HUDEP-2 (cell line): ENCODE results near the gene NEDD9.

ENCODE experiments used
- DNase-seq, 76 experiments: peaks; one replicate each; lab custom pipeline; 2025; ENCODE audit not compliant: unreplicated experiment in 76 of 76; lab: John Stamatoyannopoulos, UW

The NEDD9 gene

DNA sequence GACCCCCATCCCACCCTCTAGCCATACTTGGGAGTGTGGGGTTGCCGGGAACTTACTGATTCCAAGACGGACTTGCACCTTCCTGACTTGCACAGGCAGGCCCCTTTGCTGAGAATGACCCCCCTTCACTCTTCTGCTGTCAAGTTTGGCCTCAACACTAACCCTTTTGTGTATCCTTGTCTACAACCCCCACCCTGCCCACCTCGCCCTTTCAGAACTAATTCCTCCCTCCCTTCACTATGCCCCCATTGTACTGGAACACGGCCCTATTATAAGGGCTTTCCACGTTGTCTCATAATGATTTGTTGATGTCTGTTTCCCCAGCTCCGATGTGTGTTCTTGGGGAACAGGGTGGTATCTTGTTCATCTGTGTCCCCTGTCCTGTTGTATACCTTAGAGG, 4.4 kb upstream of the NEDD9 start:
- no peak for DNase-seq

DNA sequence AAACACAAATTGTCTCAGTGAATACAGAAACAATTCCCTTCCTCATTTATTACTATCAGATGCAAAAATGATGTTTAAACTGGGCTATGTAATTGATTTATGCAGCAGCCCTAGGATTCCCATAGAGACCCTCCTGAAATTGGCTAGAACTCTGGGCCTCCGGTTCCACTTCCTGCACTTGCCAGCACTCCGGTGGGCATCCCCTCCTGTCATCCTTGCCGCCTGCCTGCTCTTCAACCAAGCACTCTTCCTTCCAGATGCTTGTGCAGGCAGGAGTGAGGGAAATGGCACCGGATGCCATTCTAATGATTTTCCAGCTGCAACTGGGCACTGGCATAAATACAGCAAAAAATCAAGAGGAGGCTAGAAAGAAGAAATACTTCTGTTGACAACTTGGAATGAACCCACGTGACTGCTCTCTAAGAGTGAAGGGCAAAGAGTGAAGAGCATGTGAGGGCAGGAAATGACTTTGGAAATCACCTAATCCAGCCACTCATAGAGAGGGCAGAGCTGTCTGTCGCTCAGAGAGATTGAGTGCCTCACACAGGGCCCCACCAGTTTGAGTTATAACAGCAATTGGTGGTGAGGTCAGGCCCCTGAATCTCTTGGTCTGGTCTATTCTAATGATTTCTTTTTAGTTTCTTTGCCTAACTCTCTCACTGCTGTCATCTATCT, 3.7 kb upstream of the NEDD9 start:
- DNase-seq: no peak

DNA sequence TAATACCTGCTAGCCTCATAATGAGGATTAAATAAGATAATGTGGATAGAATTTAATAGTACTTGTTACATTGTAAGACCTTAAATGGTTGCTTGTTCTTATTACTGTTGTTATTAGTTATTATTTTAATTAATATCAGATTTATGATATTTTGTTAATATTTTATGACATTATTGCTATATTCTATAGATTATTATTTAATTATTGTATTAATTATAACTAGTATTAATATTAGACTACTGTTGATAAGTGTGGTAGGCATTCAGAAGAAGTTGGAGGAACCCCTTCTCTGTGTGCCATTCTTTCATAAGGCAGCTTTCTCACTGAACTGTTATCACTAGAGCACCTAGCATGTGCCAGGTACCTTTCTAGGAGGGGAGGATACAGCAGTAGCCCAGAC, 2.6 kb upstream of the NEDD9 start:
- DNase-seq: no peak

DNA sequence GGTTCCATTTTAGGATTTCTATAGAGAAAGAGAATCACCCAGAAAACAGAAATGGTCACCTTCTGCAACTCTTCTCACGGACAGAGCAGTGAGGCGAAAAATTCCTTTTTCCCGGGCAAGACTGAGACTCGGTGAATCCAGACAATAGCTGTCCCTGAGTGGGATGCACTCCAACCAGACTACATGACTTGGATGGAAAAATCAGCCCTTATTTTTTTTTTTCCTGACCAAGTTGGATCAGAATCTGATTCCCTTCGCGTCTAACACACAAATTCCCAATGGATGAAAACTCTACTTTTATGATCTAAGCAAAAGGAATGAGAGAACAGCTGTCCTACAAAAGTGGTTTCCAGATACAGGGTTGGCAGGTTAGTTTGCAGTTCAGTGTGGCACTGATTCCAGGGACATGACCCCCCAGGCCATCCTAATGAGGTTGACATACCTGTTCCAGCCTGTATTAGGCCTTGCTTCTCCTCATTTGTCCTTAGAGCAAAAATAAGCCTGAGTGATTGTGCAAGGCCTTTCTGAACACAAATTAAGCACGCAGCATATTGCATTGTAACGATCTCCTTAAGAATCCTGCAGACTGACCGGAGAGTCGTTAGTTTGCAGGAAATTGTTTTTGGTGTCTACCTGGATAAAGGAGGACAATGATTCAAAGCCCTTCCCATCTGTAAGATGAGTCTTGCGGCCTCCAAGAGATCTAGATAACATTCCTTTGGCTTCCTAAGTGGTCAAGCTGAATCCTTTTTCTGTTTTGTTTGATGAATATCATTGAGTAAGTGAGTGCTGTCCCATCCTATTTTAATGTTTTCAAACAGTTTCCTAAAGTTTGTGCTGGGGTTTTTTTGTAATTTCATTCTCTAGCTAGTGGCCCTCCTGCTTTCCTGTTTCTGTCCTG, 1.5 kb upstream of the NEDD9 start:
- no peak for DNase-seq

DNA sequence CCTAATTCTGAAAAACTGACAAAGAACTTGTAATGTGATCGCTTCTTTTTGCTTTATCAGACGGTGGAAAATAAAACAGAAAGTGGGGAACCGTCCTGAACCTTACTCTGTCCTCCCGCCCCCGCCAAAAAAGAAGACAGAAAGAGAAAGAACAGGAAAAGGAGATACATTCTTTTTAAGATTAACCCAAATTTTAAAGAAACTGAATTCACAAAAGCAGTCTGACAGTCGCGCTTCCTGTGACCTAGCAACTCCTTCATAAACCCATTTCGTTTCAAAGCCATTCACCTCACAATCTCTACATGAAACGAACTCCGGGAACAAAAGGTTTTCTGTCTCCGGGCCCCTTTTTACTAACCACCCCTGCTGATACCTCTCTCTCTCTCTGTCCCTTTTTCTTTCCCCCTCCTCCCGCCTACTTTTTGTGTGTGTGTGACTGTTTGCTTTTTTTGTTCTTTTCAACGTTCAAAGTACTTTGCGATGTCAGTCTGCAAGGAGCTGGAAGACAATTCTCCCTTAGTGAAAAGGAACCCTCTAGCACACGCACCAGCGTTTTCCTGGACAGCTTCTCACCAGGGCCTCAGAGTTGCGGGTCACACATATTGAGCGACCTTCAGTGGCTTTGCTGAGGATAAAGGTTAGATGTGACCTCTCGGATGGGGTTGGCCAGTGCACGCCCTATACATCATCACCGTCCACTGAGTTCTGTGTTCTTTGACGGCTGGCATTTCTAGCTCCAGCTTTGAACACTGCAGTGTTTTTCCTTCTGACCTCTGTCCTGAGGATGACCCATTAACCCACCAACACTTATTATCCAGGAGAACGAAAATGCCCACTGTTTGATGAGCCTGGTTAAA, 530 bp upstream of the NEDD9 start:
- DNase-seq: peak in 1 of 76 experiments; percentile 29

DNA sequence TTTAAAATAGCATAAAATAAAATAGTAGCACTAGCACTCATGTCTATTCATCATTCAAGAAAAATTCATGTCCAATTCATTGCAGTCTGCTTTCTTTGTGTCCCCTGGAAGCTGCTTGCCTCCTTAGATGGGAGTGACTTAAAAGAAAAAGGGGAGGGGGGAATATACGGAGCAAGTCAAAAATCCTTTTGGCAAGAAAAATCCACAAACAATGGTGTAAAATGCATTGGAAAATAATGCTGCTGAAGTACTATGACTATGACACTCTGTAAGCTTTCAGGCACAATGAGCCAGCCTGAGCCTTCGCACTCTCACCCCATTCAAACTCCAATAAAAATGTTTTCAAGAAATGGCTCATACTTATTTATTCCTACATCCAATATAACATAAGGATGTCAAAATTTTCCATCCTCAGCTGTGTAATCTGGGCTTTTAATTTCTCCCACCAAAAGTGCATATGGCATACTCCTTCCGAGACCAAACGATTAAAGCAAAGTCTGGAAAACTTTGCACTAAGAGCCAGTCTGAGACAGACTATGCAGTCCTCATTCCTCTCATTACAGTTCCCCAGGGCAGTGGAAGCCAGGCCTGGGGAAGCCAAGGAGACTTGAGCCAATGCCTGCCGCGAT, 790 bp downstream of the NEDD9 start:
- DNase-seq: no peak

DNA sequence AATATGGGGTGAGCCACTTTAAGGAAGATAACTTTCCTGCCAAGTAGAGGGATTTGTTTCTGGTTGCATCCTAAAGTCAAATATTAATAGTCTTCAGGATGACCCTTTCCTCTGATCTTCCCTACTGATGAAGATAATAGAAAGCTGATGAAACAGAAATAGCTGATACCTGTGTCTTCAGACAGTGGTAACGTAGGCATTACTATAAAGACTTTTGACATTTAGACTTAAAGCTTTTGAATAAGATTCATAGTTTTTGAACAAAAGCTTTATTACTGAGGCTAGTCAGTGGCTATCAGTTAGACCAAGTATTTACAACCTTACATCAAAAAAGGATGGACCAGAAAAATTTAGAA, 1.4 kb downstream of the NEDD9 start:
- DNase-seq: no peak

DNA sequence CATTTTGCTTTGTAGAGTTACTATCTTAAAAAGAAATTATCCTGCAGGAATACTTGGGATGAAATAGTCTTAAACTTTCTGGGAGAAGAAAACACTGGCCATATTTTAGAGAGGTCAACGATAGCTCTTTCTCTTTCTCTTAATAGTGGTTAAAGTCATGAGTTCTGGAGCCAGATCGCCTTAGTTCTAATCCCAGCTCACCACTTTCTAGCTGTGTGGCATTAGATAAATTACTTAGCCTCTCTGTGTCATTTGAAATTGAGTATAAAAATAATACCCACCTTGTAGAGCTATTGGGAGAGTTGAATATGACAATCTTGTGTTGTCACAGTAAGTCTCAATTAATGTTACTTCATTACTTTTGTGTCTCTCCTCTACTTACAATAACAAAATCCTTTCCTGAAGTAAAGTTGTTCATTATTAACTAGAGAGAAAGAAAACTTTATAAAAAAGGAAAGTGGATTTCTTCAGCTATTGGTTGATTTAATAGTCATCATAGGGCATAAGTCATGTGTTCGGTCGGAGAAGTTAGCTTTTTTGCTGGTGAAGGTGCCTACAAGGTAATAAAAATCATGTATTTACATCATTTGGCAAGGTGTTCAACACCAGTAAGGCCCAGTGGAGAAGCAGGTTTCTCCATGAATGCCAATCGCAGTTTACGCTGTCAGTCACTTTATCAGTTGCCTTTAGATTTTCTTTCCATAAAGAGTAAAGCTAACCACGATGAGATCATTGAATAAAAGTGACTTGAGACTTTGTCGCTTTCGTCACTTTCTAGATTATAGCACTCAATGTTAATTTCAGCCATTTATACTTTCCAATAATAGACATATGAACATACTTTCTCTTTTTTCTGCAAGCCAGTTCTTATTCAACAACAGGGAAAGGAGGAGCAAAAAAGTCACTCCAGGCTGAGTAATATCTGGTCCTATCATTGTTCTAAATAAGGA, 2.0 kb downstream of the NEDD9 start:
- DNase-seq: no peak

DNA sequence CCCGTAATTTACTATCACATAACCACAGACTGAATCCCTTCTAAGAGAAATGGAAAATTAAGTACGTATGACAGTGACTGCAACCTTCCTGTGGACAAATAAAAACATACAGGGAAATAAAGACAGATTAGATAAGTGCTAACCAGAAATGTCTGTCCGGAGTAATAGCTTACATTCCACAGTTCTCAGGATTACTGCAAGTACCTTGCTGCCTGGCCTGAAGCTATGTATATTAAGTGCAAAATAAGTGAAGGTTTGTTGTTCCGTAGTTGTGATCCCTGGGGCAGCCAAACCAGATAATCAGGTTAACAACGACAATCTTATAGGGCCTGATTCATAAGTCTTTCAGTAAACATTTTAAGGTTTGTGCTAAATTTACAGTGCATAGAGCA, 2.8 kb downstream of the NEDD9 start:
- DNase-seq: no peak

DNA sequence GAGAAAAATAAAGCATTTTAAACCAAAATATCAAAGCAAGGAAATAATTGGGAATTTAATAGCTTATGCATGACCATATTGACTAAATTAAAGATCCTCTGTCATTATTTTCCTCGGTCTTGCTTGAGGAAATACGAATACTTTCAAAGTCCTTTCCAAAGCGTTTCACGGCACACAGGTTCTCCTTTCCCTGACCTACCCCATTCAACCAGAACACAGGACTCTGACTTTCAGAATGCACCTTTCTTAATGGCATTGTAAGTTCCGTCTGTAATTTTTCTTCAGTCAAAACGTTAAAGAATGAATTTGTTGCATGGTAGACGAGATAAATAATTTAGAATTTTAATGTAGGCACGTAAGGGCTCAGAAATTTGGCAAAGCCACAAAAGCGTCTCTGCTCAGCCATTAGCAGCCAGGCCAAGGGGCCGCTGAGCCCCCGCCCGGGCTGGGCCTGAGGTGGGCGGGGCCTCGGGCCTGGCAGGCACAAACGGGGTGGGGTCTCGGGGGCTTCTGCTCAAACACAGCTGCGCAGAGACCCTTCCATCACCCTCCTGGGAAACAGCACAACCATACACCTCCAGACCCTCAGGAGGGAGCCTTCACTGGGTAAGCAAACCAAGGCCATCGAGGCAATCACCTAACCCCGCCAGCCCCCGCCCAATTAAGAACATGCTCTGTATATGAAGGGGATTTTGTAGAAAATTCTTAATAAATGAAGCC, 3.4 kb downstream of the NEDD9 start:
- DNase-seq: no peak

DNA sequence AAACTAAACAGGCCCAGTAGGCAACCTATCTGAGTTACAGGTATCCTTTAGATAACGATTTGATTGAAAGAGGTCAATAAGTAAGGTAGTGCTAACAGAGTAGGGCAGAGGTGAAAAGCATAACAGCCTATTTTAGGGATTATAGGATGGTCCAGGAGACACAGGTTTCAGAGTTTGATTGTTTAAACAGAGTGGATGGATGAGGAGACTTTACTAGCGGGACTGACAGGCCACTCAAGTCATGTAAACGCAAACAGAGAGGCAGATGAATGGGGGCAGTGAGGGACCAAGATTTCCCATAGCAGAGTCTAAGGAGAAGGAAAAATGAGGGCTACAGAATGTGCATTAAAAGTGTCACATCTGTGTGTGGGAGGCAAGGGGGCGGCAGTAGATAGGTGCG, 4.8 kb downstream of the NEDD9 start:
- DNase-seq: no peak

DNA sequence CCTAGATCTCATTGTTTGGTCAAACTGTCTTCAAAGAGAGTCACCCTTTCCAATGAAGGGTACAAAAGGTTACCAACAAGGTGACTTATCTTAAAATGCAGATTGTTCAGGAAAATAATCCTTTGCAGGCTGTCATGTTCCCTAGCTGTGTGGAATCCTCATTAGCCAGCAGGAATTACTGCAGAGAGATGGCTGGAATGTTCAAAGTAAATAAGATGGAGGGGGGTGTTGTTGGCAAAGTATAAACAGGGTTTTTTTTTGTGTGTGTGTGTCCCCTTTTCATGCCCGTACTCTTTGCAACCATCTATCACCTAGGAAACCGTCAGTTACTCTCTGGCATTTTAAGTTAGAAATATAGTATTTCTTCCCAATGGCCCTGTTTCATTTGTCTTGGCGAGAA, 6.5 kb downstream of the NEDD9 start:
- no peak for DNase-seq

DNA sequence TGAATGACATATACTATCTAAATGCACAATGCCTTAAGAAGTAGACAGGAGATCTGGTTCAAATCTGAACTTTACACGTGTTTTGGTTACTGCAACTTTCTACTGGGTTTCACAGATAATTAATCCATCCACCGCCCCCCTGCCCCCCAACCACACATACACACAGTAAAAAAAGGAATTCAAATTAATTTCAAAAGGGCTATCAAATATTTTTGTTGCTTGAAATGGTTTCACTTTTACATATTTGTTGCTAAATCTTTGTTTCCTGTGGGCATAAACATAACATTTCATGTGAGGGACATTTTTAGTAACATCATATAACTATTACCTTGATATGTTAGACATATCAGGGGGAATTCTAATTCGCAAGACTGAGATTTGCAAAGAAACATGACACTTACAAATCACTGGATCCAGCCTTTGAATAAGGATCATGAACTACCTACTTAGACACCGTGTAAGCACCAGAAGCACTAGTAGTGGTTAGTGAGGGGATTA, 7.5 kb downstream of the NEDD9 start:
- DNase-seq: no peak

DNA sequence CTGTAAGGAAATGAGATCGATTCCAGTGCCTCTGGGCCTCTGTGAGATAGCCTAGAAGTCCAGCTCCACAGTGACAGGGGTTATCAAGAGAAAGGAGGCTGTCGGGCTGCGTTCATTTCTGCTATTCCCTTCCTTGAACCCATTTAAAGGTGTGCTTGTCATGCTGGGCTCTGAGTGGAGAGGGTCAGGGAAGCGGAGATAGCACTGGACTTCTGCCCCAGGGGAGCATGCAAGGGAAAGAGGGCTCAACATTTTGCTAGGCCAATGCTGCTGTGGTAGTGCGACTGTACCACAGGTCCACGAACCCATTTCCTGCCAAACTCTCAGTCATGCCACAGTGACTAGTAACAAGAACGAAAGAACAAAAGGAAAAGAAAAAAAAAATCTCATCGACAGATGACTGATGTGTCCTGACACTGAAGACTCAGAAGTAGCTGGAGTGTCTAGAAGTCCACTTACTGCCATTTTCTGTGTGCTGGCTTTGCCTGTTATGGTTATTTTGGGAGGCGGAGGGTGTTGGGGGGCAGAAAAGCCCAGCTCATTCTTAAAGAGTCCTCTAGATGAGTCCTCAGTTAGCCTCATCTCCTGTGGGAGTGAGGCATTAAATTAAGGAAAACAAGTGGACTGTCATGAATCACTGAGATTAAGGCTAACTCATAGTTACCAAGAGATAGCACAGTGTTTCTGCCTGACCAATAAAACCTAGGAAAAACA, 8.1 kb downstream of the NEDD9 start:
- DNase-seq: no peak

DNA sequence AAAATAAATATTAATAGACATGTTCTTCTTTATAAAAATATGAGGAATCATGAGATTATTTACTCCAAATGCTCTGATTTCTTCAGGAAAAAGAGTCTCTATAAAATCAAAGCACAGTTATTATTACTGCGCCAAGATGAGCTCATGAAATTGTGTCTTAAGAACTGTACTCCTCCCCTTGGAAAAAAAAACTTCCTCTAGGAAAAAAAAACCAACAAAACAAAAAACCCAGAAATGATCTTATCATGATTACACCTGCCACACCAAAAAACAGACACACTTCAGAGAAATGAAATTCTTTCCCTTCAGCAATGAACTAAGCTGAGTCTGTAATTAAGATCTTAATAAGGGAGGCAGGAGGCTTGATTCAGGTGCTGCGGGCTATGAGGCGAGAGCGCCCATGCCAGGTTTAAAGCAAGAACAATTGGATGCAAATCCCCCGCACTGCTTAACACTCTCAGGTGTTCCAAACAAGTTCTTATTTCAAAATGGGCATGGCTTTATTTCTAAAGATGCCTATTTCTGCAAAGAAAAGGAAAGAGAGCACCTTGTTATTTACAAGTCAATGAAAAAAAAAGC, 9.1 kb downstream of the NEDD9 start:
- DNase-seq: no peak

DNA sequence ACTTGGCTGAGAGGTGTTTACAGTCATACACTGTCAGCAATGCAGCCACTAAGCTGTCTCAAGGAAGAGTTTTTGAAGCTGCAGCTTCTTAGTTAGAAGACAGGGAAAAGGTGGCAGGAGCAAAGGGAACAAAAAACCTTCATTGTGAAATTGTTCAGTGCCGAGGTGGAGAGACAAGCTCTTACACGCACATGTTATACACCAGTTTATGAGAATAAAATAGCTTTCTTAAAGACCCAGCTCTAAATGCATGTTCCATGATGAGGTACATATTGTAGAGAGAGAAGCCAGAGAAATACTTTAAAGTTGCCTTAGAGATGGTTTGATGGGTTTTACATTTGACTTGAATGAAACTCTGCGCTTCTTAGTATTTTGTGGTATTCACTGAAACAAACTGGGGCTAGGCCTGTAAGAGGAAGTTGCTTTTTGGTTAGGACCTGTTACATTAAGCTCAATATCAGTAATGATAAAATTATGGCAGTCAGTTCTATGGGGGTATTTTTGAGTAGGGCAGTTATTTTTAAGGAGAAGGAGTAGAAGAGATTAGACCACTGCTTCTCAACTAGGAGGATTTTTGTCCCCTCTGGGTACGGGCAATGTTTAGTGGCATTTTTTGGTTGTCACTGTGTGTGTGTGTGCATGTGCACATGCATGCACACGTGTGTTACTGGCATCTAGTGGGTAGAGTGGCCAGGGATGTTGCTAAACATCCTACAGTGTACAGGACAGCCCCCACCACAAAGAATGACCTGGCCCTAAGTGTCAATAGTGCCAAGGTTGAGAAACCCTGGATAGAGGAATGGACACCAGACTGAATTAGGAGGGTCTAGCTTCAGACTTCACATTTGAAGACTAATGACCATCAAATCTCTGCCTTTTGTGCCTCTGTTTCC, 9.8 kb downstream of the NEDD9 start:
- DNase-seq: no peak
